GM12873 (cell line): ENCODE data around the gene NRCAM.

Experiments used
- CTCF ChIP-seq: IDR thresholded peaks from 2 replicates; pipeline ENCODE4 v1.5.1; 2012; ENCODE audit warnings: low read depth, mild to moderate bottlenecking, moderate library complexity, low read length, control low read depth; ENCODE audit not compliant: insufficient read depth; ENCODE audit errors: missing control alignments

NRCAM gene

GRCh38 chr7:108457871-108458270, 1.6 kb upstream of the NRCAM start:
- no peak for TF ChIP-seq CTCF

- TF ChIP-seq CTCF = no peak
Measured at GRCh38 chr7:108456845-108457540, 757 bp upstream of the NRCAM start.

GRCh38 chr7:108455551-108455997, 662 bp downstream of the NRCAM start:
- TF ChIP-seq CTCF = no peak

GRCh38 chr7:108454674-108455550, 1.3 kb downstream of the NRCAM start:
- TF ChIP-seq CTCF = no peak

- TF ChIP-seq CTCF = no peak
Measured at GRCh38 chr7:108454317-108454673, 1.9 kb downstream of the NRCAM start.

GRCh38 chr7:108453320-108453719, 2.9 kb downstream of the NRCAM start:
- TF ChIP-seq CTCF = no peak

- peak; percentile 71 for TF ChIP-seq CTCF
Measured at GRCh38 chr7:108452707-108453106, 3.5 kb downstream of the NRCAM start.
